HCT116 (cell line): ENCODE results near the gene PEAK3. TPM values are rescaled to one million over a fixed set of nuclear protein-coding genes. Genes with fewer than 3 reads are reported as not detected.

Experiments used
- ATAC-seq: fragments of 200-7000 bp; cut with Tn5 transposase; 2 replicates; pipeline ENCODE4 v1.9.1; 2020; ENCODE audit warnings: mild to moderate bottlenecking, moderate library complexity
- BruUV-seq: library from RNA; stranded (reverse); fragments of 400-500 nt; replicated peaks from 2 replicates; lab custom pipeline; 2021; lab: Mats Ljungman, UMichigan
- CTCF ChIA-PET: fragments of 300-600 bp; sonication (Branson Sonifier 250); formaldehyde crosslinking; loops from one replicate; lab custom pipeline; 2021; ENCODE audit warnings: antibody characterized with exemption; lab: Charles Lee
- POLR2A ChIA-PET: fragments of 300-600, 350-600 bp; sonication (Branson Sonifier 250); formaldehyde crosslinking; loops from one replicate; lab custom pipeline; 2021; ENCODE audit warnings: antibody characterized with exemption; lab: Charles Lee
- RAD21 ChIA-PET, 2 experiments: fragments of 300-600 bp; sonication (Branson Sonifier 250); formaldehyde crosslinking; loops; one replicate each; lab custom pipeline; 2023; ENCODE audit warnings: low total read pairs in 2 of 2; ENCODE audit not compliant: uncharacterized antibody in 2 of 2, unreplicated experiment in 2 of 2, low non-redundant PET in 1 of 2; lab: Charles Lee
- DNase-seq: peaks from one replicate; pipeline ENCODE4 v3.0.0-alpha.2; 2010; ENCODE audit warnings: low read depth, low spot score
- H2AFZ ChIP-seq: fragments of 200-600 bp; shearing (Covaris generic), sonication (generic); 2 replicates; pipeline ENCODE4 v1.6.1; 2017; ENCODE audit warnings: low read depth, mixed run types, mixed read lengths, antibody characterized with exemption, low read length; ENCODE audit not compliant: poor library complexity, severe bottlenecking
- H3K27ac ChIP-seq: 2 replicates; pipeline ENCODE4 v1.5.1; 2012; ENCODE audit warnings: low read depth, low read length
- H3K27me3 ChIP-seq: fragments of 200-600 bp; sonication (generic); 2 replicates; pipeline ENCODE4 v1.6.1; 2016; ENCODE audit warnings: mixed run types, low read length, mixed read lengths; ENCODE audit not compliant: insufficient read depth
- H3K36me3 ChIP-seq, 2 experiments: fragments of 200-500 bp in 1 of 2; fragments of 200-600 bp in 1 of 2; sonication (Bioruptor generic) in 1 of 2; sonication (generic) in 1 of 2; 2 replicates each; pipeline versions ENCODE4 v1.5.1 to v1.6.1; 2014 to 2016; ENCODE audit warnings: low read length in 2 of 2, inconsistent platforms in 1 of 2, mixed read lengths in 1 of 2, mixed run types in 1 of 2; ENCODE audit not compliant: insufficient read depth in 2 of 2, control insufficient read depth in 1 of 2
- H3K4me1 ChIP-seq, 2 experiments: fragments of 200-600 bp in 1 of 2; sonication (generic) in 1 of 2; 2 replicates each; pipeline versions ENCODE4 v1.5.1 to v1.6.1; 2012 to 2017; ENCODE audit warnings: low read length in 2 of 2, inconsistent platforms in 1 of 2, mild to moderate bottlenecking in 1 of 2, mixed read lengths in 1 of 2, mixed run types in 1 of 2, moderate library complexity in 1 of 2; ENCODE audit not compliant: insufficient read depth in 2 of 2, control insufficient read depth in 1 of 2
- H3K4me2 ChIP-seq: fragments of 200-600 bp; sonication (generic); 2 replicates; pipeline ENCODE4 v1.6.1; 2017; ENCODE audit warnings: mixed run types, low read length, mixed read lengths
- H3K4me3 ChIP-seq, 2 experiments: fragments of 200-600 bp in 1 of 2; sonication (generic) in 1 of 2; replicated peaks in 1 of 2; 2 replicates each; pipeline ENCODE4 v1.5.1; 2011 to 2016; ENCODE audit warnings: low read length in 2 of 2, control low read depth in 1 of 2, low read depth in 1 of 2, mild to moderate bottlenecking in 1 of 2, mixed read lengths in 1 of 2, mixed run types in 1 of 2
- H3K79me2 ChIP-seq: fragments of 200-600 bp; sonication (generic); 2 replicates; pipeline ENCODE4 v1.6.1; 2017; ENCODE audit warnings: mild to moderate bottlenecking, mixed run types, low read length, moderate library complexity, mixed read lengths; ENCODE audit not compliant: insufficient read depth
- H3K9ac ChIP-seq: fragments of 200-600 bp; sonication (generic); 2 replicates; pipeline ENCODE4 v1.6.1; 2016; ENCODE audit warnings: low read length, mixed read lengths
- H3K9me2 ChIP-seq: fragments of 200-600 bp; sonication (generic), shearing (Covaris generic); 2 replicates; pipeline ENCODE4 v1.6.1; 2017; ENCODE audit warnings: mixed run types, mild to moderate bottlenecking, moderate library complexity; ENCODE audit not compliant: insufficient read depth
- H3K9me3 ChIP-seq, 2 experiments: fragments of 200-500 bp in 1 of 2; fragments of 200-600 bp in 1 of 2; sonication (Bioruptor generic) in 1 of 2; sonication (generic) in 1 of 2; 2 replicates each; pipeline ENCODE4 v1.6.1; 2014 to 2017; ENCODE audit warnings: low read length in 2 of 2, mixed read lengths in 2 of 2, inconsistent platforms in 1 of 2, low read depth in 1 of 2, mild to moderate bottlenecking in 1 of 2, mixed run types in 1 of 2, moderate library complexity in 1 of 2; ENCODE audit not compliant: control insufficient read depth in 1 of 2, insufficient read depth in 1 of 2
- H4K20me1 ChIP-seq: fragments of 200-600 bp; sonication (generic), shearing (Covaris generic); 2 replicates; pipeline ENCODE4 v1.6.1; 2017; ENCODE audit warnings: mixed run types, mild to moderate bottlenecking, moderate library complexity; ENCODE audit not compliant: insufficient read depth
- CBX3 ChIP-seq: IDR thresholded peaks from 2 replicates; pipeline ENCODE4 v1.6.1; 2012; ENCODE audit warnings: low read depth
- EZH2phosphoT487 ChIP-seq: fragments of 200-600 bp; IDR thresholded peaks from 2 replicates; pipeline ENCODE4 v1.6.1; 2018; ENCODE audit warnings: antibody characterized with exemption, borderline replicate concordance
- JUND ChIP-seq: IDR thresholded peaks from 2 replicates; pipeline ENCODE4 v1.6.1; 2012
- POLR2AphosphoS5 ChIP-seq: IDR thresholded peaks from 2 replicates; pipeline ENCODE4 v1.6.1; 2011; ENCODE audit warnings: mild to moderate bottlenecking, low read depth, low read length, moderate library complexity
- TCF7L2 ChIP-seq: IDR thresholded peaks from 2 replicates; pipeline ENCODE4 v1.7.0; 2011; ENCODE audit warnings: borderline replicate concordance, inconsistent platforms; ENCODE audit not compliant: insufficient read depth, insufficient read length; ENCODE audit errors: extremely low read depth
- intact Hi-C: fragments of 100-400 bp; cut with micrococcal nuclease; formaldehyde crosslinking; loops from 2 replicates; pipeline ENCODE4 v1.10.0; 2022
- total RNA-seq: library from RNA; stranded (reverse); gene quantifications from one replicate; pipeline ENCODE4 v1.2.1, GENCODE V29; 2021; ENCODE audit not compliant: unreplicated experiment
- TF ChIP-seq, protein P1 (sequence below): IDR thresholded peaks from 2 replicates; pipeline ENCODE4 v1.6.1; 2012; ENCODE audit warnings: low read depth
- TF ChIP-seq, protein P2 (sequence below): IDR thresholded peaks from 2 replicates; pipeline ENCODE4 v1.6.1; 2012
- TF ChIP-seq, protein P3 (sequence below): IDR thresholded peaks from 2 replicates; pipeline ENCODE4 v1.6.1; 2012
- TF ChIP-seq, protein P4 (sequence below), 3 experiments: fragments of 200-600 bp in 1 of 3; sonication (generic) in 1 of 3; IDR thresholded peaks in 2 of 3; conservative IDR thresholded peaks in 1 of 3; 2 replicates each; pipeline ENCODE4 v1.5.1; 2012 to 2017; ENCODE audit warnings: low read depth in 2 of 3, low read length in 2 of 3, antibody characterized with exemption in 1 of 3, borderline replicate concordance in 1 of 3, control low read depth in 1 of 3, mild to moderate bottlenecking in 1 of 3, mixed read lengths in 1 of 3, mixed run types in 1 of 3, moderate library complexity in 1 of 3; ENCODE audit not compliant: insufficient read depth in 1 of 3
- TF ChIP-seq, protein P5 (sequence below): IDR thresholded peaks from 2 replicates; pipeline ENCODE4 v1.6.1; 2011; ENCODE audit warnings: mild to moderate bottlenecking, low read length, moderate library complexity; ENCODE audit not compliant: insufficient replicate concordance; ENCODE audit errors: extremely low read depth

PEAK3 gene
- total RNA-seq, 1 experiment from 2014 or later, result not detected

DNA sequence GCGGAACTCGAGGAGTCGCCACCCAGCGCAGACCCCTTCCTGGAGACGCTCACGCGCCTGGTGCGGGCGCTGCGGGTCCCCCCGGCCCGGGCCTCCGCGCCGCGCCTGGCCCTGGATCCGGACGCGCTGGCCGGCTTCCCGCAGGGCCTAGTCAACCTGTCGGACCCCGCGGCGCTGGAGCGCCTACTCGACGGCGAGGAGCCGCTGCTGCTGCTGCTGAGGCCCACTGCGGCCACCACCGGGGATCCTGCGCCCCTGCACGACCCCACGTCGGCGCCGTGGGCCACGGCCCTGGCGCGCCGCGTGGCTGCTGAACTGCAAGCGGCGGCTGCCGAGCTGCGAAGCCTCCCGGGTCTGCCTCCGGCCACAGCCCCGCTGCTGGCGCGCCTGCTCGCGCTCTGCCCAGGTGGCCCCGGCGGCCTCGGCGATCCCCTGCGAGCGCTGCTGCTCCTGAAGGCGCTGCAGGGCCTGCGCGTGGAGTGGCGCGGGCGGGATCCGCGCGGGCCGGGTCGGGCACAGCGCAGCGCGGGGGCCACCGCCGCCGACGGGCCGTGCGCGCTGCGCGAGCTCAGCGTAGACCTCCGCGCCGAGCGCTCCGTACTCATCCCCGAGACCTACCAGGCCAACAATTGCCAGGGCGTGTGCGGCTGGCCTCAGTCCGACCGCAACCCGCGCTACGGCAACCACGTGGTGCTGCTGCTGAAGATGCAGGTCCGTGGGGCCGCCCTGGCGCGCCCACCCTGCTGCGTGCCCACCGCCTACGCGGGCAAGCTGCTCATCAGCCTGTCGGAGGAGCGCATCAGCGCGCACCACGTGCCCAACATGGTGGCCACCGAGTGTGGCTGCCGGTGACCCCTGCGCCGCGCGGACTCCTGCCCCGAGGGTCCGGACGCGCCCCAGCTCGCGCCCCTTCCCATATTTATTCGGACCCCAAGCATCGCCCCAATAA, 30.6 kb downstream of the PEAK3 start:
- Histone ChIP-seq H3K9me3 (no peaks in the 10 kb centered on the region), H3K4me3 (no peak overlapping the region), H2AFZ (no peak overlapping the region), H3K4me1 (0 out of 4 replicates have a peak, but pooled peaks cover 0 to 4% of the 10 kb centered on the region in 2 experiments), H3K27me3 (no peaks in the 10 kb centered on the region), H3K27ac (no peak overlapping the region), H3K79me2 (peaks cover 3% of the 10 kb centered on the region; the same call in 1 of the 2 replicates), H3K9ac (no peak overlapping the region), H3K36me3 (peaks cover 12 to 15% of the 10 kb centered on the region in 2 experiments; a peak in 3 of 4 replicates), H4K20me1 (no peaks in the 10 kb centered on the region), H3K4me2 (no peak overlapping the region), H3K9me2 (no peaks in the 10 kb centered on the region)
- BruUV-seq, result no TSS peak
- no peak for ATAC-seq
- TF ChIP-seq POLR2AphosphoS5 (no peak), TCF7L2 (no peak), EZH2phosphoT487 (no peak), JUND (no peak), CBX3 (no peak)
- TF ChIP-seq, protein P1, sequence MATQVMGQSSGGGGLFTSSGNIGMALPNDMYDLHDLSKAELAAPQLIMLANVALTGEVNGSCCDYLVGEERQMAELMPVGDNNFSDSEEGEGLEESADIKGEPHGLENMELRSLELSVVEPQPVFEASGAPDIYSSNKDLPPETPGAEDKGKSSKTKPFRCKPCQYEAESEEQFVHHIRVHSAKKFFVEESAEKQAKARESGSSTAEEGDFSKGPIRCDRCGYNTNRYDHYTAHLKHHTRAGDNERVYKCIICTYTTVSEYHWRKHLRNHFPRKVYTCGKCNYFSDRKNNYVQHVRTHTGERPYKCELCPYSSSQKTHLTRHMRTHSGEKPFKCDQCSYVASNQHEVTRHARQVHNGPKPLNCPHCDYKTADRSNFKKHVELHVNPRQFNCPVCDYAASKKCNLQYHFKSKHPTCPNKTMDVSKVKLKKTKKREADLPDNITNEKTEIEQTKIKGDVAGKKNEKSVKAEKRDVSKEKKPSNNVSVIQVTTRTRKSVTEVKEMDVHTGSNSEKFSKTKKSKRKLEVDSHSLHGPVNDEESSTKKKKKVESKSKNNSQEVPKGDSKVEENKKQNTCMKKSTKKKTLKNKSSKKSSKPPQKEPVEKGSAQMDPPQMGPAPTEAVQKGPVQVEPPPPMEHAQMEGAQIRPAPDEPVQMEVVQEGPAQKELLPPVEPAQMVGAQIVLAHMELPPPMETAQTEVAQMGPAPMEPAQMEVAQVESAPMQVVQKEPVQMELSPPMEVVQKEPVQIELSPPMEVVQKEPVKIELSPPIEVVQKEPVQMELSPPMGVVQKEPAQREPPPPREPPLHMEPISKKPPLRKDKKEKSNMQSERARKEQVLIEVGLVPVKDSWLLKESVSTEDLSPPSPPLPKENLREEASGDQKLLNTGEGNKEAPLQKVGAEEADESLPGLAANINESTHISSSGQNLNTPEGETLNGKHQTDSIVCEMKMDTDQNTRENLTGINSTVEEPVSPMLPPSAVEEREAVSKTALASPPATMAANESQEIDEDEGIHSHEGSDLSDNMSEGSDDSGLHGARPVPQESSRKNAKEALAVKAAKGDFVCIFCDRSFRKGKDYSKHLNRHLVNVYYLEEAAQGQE, result no peak
- TF ChIP-seq, protein P2, sequence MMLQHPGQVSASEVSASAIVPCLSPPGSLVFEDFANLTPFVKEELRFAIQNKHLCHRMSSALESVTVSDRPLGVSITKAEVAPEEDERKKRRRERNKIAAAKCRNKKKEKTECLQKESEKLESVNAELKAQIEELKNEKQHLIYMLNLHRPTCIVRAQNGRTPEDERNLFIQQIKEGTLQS, result no peak
- TF ChIP-seq, protein P3, sequence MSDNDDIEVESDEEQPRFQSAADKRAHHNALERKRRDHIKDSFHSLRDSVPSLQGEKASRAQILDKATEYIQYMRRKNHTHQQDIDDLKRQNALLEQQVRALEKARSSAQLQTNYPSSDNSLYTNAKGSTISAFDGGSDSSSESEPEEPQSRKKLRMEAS, result no peak
- TF ChIP-seq, protein P4, sequence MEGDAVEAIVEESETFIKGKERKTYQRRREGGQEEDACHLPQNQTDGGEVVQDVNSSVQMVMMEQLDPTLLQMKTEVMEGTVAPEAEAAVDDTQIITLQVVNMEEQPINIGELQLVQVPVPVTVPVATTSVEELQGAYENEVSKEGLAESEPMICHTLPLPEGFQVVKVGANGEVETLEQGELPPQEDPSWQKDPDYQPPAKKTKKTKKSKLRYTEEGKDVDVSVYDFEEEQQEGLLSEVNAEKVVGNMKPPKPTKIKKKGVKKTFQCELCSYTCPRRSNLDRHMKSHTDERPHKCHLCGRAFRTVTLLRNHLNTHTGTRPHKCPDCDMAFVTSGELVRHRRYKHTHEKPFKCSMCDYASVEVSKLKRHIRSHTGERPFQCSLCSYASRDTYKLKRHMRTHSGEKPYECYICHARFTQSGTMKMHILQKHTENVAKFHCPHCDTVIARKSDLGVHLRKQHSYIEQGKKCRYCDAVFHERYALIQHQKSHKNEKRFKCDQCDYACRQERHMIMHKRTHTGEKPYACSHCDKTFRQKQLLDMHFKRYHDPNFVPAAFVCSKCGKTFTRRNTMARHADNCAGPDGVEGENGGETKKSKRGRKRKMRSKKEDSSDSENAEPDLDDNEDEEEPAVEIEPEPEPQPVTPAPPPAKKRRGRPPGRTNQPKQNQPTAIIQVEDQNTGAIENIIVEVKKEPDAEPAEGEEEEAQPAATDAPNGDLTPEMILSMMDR (IDR thresholded peaks at IDR 0.05 in 2 of 3, conservative IDR thresholded peaks at IDR 0.05 in 1 of 3; ENCODE audit: borderline replicate concordance in 1 of 3, insufficient read depth in 1 of 3, low read depth in 2 of 3, low read length in 2 of 3), result no peak
- TF ChIP-seq, protein P5, sequence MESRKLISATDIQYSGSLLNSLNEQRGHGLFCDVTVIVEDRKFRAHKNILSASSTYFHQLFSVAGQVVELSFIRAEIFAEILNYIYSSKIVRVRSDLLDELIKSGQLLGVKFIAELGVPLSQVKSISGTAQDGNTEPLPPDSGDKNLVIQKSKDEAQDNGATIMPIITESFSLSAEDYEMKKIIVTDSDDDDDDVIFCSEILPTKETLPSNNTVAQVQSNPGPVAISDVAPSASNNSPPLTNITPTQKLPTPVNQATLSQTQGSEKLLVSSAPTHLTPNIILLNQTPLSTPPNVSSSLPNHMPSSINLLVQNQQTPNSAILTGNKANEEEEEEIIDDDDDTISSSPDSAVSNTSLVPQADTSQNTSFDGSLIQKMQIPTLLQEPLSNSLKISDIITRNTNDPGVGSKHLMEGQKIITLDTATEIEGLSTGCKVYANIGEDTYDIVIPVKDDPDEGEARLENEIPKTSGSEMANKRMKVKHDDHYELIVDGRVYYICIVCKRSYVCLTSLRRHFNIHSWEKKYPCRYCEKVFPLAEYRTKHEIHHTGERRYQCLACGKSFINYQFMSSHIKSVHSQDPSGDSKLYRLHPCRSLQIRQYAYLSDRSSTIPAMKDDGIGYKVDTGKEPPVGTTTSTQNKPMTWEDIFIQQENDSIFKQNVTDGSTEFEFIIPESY, result no peak
- CTCF ChIA-PET, result no interaction called here
- no peak for DNase-seq
- RAD21 ChIA-PET, result no interaction called here
- POLR2A ChIA-PET, result no interaction called here
- intact Hi-C loops, result no loop called here
